VCaP (cell line): ENCODE results near the gene LNP1.
"Not testable (repeated sequence)": the region's sequence is repeated elsewhere in the genome, so short reads cannot be mapped to it uniquely, and the experiment has no call there.

Experiments
- H3K27ac ChIP-seq: fragments of 450-650 bp; 2 replicates; pipeline ENCODE4 v1.5.1; 2017
- TF ChIP-seq, protein P1 (sequence below): fragments of 450-650 bp; conservative IDR thresholded peaks from 2 replicates; pipeline ENCODE4 v1.5.1; 2017; ENCODE audit warnings: mild to moderate bottlenecking, moderate library complexity

The LNP1 gene

DNA sequence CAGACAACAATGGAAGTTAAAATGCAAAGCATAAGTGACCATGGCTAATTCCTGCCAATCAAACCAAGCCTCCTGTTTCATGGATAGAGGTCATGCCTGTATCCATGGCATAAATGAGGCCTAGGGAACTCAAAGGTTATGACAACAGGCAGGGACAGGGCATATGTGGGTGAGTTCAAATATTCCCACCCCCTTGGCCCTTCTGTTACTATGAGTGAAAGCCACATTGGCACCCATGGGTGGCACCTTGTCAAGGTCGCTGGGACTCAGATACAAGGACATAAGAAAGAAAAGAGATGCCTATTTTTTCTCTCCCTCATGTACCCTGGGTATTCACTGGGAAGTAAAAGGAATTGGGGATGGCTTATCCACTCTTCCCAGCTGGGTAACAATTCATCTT, 65.8 kb downstream of the LNP1 start:
- TF ChIP-seq, protein P1, sequence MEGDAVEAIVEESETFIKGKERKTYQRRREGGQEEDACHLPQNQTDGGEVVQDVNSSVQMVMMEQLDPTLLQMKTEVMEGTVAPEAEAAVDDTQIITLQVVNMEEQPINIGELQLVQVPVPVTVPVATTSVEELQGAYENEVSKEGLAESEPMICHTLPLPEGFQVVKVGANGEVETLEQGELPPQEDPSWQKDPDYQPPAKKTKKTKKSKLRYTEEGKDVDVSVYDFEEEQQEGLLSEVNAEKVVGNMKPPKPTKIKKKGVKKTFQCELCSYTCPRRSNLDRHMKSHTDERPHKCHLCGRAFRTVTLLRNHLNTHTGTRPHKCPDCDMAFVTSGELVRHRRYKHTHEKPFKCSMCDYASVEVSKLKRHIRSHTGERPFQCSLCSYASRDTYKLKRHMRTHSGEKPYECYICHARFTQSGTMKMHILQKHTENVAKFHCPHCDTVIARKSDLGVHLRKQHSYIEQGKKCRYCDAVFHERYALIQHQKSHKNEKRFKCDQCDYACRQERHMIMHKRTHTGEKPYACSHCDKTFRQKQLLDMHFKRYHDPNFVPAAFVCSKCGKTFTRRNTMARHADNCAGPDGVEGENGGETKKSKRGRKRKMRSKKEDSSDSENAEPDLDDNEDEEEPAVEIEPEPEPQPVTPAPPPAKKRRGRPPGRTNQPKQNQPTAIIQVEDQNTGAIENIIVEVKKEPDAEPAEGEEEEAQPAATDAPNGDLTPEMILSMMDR, result no peak

DNA sequence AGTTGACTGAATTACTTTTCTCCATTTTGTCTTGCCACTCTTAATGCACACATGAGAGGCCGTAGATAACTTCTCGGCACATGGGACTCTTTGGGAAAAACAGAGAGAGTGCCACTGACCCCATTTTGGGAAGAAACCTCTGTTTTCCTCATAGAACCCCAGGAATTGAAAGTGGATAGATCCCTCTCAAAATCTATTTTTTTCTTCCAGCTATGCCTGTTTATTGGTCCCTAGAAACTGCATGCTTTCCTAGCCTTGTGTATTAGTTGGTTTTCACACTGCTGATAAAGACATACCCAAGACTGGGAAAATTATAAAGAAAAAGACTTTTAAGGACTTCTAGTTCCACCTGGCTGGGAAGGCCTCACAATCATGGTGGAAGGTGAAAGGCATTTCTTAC, 67.3 kb downstream of the LNP1 start:
- no peak overlapping the region for H3K27ac ChIP-seq
- TF ChIP-seq, protein P1, result no peak

More for the DNA sequence above, 65.8 kb downstream of the LNP1 start:
- no peak overlapping the region for H3K27ac ChIP-seq

- H3K27ac ChIP-seq, result no peak overlapping the region
- TF ChIP-seq, protein P1, result no peak
Observed at GRCh38 chr3:100470951-100471350, 69.6 kb downstream of the LNP1 start.

- TF ChIP-seq, protein P1, result no peak
- H3K27ac ChIP-seq, result no peak overlapping the region
Observed at GRCh38 chr3:100471444-100471843, 70.1 kb downstream of the LNP1 start.

DNA sequence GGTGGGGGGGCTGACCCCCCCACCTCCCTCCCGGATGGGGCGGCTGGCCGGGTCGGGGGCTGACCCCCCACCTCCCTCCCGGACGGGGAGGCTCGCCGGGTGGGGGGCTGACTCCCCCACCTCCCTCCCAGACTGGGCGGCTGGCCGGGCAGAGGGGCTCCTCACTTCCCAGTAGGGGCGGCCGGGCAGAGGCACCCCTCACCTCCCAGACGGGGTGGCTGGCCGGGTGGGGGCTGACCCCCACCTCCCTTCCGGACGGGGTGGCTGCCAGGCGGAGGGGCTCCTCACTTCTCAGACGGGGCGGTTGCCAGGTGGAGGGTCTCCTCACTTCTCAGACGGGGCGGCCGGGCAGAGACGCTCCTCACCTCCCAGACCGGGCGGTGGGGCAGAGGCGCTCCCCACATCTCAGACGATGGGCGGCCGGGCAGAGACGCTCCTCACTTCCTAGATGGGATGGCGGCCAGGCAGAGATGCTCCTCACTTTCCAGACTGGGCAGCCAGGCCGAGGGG, 76.6 kb downstream of the LNP1 start:
- not testable (repeated sequence) for H3K27ac ChIP-seq

DNA sequence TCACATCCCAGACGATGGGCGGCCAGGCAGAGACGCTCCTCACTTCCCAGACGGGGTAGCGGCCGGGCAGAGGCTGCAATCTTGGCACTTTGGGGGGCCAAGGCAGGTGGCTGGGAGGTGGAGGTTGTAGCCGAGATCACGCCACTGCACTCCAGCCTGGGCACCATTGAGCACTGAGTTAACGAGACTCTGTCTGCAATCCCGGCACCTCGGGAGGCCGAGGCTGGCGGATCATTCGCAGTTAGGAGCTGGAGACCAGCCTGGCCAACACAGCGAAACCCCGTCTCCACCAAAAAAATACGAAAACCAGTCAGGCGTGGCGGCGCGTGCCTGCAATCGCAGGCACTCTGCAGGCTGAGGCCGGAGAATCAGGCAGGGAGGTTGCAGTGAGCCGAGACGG, 77.2 kb downstream of the LNP1 start:
- not testable (repeated sequence) for H3K27ac ChIP-seq

DNA sequence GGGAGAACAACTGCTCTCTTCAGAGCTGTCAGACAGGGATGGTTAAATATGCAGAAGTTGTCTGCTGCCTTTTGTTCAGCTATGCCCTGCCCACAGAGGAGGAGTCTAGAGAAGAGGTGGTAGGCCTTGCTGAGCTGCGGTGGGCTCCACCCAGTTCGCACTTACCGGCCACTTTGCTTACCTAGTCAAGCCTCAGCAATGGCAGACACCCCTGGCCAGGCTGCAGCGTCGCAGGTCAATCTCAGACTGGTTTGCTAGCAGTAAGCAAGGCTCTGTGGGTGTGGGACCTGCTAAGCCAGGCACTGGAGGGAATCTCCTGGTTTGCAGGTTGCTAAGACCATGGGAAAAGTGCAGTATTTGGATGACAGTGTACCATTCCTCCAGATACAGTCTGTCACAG, 78.7 kb downstream of the LNP1 start:
- TF ChIP-seq, protein P1, result no peak
- H3K27ac ChIP-seq, result no peak overlapping the region

DNA sequence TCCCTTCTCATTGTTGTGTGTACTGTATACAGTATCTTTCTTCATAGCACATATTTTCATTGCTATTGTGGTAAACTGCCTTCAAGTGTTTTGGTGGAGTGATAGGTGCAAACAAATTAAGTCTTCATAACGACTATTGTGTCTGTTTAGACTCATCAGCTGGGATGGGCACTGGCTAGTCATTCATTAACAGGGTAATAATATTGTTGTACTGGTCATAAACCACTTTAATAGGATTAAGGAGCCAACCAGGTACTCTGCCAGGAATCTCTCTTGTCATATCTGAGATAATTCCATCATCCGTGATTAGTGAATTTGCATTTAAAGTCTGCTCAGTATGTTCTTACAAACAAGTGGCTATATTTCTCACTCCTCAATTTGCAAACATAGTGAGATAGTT, 80.8 kb downstream of the LNP1 start:
- H3K27ac ChIP-seq, result peak overlapping the region; percentile 71
- TF ChIP-seq, protein P1, result no peak

GRCh38 chr3:100483529-100483928, 82.2 kb downstream of the LNP1 start:
- H3K27ac ChIP-seq, result peak overlapping the region; percentile 71
- TF ChIP-seq, protein P1, result no peak
